H1 (cell line): ENCODE measurements around the gene MYBPC1. TPM values are rescaled to one million over a fixed set of nuclear protein-coding genes. Genes with fewer than 3 reads are reported as not detected.

ENCODE experiments used
- CHD2 ChIP-seq: IDR thresholded peaks from 2 replicates; pipeline ENCODE4 v1.6.1; 2012; ENCODE audit warnings: low read length, improper control_type of control experiment
- KDM5A ChIP-seq: fragments of 200-600 bp; IDR thresholded peaks from 2 replicates; pipeline ENCODE4 v1.7.1; 2012; ENCODE audit warnings: mild to moderate bottlenecking, low read length, inconsistent platforms, mixed read lengths
- RNF2 ChIP-seq: fragments of 200-900, 300-1000 bp; sonication (generic); IDR thresholded peaks from 2 replicates; pipeline ENCODE4 v1.7.1; 2016; ENCODE audit warnings: borderline replicate concordance, low read depth, mild to moderate bottlenecking, antibody characterized with exemption, low read length; ENCODE audit not compliant: poor library complexity, severe bottlenecking; ENCODE audit errors: missing control alignments
- ZNF274 ChIP-seq: IDR thresholded peaks from 2 replicates; pipeline ENCODE4 v1.7.0; 2012; ENCODE audit warnings: low read length, borderline replicate concordance; ENCODE audit errors: extremely low read depth
- polyA plus RNA-seq, 7 experiments: library from polyadenylated mRNA; depleted of rRNA in 3 of 7; stranded (reverse) in 5 of 7; unstranded in 2 of 7; fragments of >200 nt in 5 of 7; fragments of 200-250 nt in 2 of 7; gene quantifications; 1 replicate in 5 of 7; 2 replicates in 1 of 7; 4 replicates in 1 of 7; pipeline versions ENCODE4 v1.2.1 to v1.2.3, GENCODE V29; 2011 to 2013; ENCODE audit warnings: missing spikeins in 2 of 7, mixed read lengths in 2 of 7
- total RNA-seq: library from RNA; stranded (reverse); fragmentation: NEBNext Ultra II Directional; extraction: Animal tissue kit (Norgen Biotek cat#: 25700); gene quantifications from 2 replicates; pipeline ENCODE4 v1.2.1, GENCODE V29; 2021
- TF ChIP-seq, protein P1 (sequence below): fragments of 300-600 bp; sonication (generic); IDR thresholded peaks from 2 replicates; pipeline ENCODE4 v1.7.1; 2012; ENCODE audit warnings: low read length, moderate library complexity, mild to moderate bottlenecking, inconsistent platforms; ENCODE audit not compliant: insufficient replicate concordance

Gene MYBPC1
- total and polyA plus RNA-seq, 2 of the 8 experiments (the other 6 are each of a cell fraction or from before 2014, with no cell fraction given), result not detected

DNA sequence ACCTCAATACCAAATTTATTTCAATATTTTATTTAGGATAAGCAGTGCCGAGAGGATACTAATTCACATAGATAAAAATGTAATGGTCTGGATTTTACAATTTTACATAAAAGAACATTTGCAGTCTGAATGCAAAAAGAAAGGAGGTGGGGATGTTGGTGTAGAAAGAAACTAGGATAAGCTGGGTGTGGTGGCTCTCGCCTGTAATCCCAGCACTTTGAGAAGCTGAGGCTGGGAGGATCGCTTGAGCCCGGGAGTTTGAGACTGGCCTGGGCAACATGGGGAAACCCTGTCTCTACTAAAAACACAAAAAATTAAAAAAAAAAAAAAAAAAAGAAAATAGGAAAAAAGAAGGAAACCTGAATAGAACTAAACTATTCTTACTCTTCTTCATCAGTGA lies 127.6 kb downstream of the MYBPC1 start (continued):
- TF ChIP-seq, protein P1, sequence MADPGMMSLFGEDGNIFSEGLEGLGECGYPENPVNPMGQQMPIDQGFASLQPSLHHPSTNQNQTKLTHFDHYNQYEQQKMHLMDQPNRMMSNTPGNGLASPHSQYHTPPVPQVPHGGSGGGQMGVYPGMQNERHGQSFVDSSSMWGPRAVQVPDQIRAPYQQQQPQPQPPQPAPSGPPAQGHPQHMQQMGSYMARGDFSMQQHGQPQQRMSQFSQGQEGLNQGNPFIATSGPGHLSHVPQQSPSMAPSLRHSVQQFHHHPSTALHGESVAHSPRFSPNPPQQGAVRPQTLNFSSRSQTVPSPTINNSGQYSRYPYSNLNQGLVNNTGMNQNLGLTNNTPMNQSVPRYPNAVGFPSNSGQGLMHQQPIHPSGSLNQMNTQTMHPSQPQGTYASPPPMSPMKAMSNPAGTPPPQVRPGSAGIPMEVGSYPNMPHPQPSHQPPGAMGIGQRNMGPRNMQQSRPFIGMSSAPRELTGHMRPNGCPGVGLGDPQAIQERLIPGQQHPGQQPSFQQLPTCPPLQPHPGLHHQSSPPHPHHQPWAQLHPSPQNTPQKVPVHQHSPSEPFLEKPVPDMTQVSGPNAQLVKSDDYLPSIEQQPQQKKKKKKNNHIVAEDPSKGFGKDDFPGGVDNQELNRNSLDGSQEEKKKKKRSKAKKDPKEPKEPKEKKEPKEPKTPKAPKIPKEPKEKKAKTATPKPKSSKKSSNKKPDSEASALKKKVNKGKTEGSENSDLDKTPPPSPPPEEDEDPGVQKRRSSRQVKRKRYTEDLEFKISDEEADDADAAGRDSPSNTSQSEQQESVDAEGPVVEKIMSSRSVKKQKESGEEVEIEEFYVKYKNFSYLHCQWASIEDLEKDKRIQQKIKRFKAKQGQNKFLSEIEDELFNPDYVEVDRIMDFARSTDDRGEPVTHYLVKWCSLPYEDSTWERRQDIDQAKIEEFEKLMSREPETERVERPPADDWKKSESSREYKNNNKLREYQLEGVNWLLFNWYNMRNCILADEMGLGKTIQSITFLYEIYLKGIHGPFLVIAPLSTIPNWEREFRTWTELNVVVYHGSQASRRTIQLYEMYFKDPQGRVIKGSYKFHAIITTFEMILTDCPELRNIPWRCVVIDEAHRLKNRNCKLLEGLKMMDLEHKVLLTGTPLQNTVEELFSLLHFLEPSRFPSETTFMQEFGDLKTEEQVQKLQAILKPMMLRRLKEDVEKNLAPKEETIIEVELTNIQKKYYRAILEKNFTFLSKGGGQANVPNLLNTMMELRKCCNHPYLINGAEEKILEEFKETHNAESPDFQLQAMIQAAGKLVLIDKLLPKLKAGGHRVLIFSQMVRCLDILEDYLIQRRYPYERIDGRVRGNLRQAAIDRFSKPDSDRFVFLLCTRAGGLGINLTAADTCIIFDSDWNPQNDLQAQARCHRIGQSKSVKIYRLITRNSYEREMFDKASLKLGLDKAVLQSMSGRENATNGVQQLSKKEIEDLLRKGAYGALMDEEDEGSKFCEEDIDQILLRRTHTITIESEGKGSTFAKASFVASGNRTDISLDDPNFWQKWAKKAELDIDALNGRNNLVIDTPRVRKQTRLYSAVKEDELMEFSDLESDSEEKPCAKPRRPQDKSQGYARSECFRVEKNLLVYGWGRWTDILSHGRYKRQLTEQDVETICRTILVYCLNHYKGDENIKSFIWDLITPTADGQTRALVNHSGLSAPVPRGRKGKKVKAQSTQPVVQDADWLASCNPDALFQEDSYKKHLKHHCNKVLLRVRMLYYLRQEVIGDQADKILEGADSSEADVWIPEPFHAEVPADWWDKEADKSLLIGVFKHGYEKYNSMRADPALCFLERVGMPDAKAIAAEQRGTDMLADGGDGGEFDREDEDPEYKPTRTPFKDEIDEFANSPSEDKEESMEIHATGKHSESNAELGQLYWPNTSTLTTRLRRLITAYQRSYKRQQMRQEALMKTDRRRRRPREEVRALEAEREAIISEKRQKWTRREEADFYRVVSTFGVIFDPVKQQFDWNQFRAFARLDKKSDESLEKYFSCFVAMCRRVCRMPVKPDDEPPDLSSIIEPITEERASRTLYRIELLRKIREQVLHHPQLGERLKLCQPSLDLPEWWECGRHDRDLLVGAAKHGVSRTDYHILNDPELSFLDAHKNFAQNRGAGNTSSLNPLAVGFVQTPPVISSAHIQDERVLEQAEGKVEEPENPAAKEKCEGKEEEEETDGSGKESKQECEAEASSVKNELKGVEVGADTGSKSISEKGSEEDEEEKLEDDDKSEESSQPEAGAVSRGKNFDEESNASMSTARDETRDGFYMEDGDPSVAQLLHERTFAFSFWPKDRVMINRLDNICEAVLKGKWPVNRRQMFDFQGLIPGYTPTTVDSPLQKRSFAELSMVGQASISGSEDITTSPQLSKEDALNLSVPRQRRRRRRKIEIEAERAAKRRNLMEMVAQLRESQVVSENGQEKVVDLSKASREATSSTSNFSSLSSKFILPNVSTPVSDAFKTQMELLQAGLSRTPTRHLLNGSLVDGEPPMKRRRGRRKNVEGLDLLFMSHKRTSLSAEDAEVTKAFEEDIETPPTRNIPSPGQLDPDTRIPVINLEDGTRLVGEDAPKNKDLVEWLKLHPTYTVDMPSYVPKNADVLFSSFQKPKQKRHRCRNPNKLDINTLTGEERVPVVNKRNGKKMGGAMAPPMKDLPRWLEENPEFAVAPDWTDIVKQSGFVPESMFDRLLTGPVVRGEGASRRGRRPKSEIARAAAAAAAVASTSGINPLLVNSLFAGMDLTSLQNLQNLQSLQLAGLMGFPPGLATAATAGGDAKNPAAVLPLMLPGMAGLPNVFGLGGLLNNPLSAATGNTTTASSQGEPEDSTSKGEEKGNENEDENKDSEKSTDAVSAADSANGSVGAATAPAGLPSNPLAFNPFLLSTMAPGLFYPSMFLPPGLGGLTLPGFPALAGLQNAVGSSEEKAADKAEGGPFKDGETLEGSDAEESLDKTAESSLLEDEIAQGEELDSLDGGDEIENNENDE, result no peak
- TF ChIP-seq KDM5A (no peak), CHD2 (no peak), RNF2 (no peak), ZNF274 (no peak)
- TF ChIP-seq, all 59 proteins: peak for 0
